Measurements from ENCODE around the gene GGT6.

DNA sequence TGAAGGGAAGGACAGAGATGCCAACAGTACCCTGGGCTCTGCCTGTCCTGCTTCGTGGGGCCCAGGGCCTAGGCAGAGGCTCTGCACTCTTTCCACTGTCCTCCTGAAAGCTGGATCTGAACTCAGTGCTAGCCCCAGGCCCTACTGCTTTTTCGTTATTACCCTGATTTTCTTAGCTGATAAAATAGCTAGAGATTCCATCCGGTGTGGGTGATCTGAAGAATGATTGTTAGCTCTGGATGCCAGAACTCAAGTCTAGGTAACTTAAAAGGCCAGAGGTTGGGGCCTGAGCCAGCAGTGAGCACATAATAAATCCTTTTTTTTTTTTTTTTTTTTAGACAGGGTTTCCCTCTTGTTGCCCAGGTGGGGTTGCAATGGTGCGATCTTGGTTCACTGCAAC, 3.4 kb downstream of the GGT6 start:
- no peak for TF ChIP-seq POLR2A (IDR thresholded peaks at IDR 0.05; ENCODE audit: low read length)
- no peak for TF ChIP-seq EP300 (IDR thresholded peaks at IDR 0.05)
- TF ChIP-seq HDAC2 (IDR thresholded peaks at IDR 0.05): no peak
- TF ChIP-seq, protein P1, sequence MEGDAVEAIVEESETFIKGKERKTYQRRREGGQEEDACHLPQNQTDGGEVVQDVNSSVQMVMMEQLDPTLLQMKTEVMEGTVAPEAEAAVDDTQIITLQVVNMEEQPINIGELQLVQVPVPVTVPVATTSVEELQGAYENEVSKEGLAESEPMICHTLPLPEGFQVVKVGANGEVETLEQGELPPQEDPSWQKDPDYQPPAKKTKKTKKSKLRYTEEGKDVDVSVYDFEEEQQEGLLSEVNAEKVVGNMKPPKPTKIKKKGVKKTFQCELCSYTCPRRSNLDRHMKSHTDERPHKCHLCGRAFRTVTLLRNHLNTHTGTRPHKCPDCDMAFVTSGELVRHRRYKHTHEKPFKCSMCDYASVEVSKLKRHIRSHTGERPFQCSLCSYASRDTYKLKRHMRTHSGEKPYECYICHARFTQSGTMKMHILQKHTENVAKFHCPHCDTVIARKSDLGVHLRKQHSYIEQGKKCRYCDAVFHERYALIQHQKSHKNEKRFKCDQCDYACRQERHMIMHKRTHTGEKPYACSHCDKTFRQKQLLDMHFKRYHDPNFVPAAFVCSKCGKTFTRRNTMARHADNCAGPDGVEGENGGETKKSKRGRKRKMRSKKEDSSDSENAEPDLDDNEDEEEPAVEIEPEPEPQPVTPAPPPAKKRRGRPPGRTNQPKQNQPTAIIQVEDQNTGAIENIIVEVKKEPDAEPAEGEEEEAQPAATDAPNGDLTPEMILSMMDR (IDR thresholded peaks at IDR 0.05): no peak
- TF ChIP-seq RNF2 (IDR thresholded peaks at IDR 0.05; ENCODE audit: borderline replicate concordance, low read depth): no peak
- TF ChIP-seq MAFK (IDR thresholded peaks at IDR 0.05; ENCODE audit: partially characterized antibody): no peak
- TF ChIP-seq FOSB (CRISPR knock-in tag; IDR thresholded peaks at IDR 0.05): no peak
- TF ChIP-seq FOXS1 (CRISPR knock-in tag; IDR thresholded peaks at IDR 0.05): no peak
